ENCODE results near the gene MTA2.
A peak's percentile ranks its signal among the peaks of the same experiment; 100 is the strongest.
"Not testable (repeated sequence)": the region's sequence is repeated elsewhere in the genome, so short reads cannot be mapped to it uniquely, and the experiment has no call there.

Gene MTA2
- 217 to 335 reads per million in 2 donors for total RNA-seq

GRCh38 chr11:62601372-62602140, at the start of gene MTA2:
Gene MTA2 (minus strand): TSS chr11:62601865. CDS start chr11:62601450, 415 bp downstream.
- DNase-seq, result peak; percentile 99

GRCh38 chr11:62650283-62650682, 48.6 kb upstream of the MTA2 start:
- DNase-seq, result not testable (repeated sequence)

- DNase-seq, result no peak
These were observed 47.8 kb upstream of the MTA2 start for GRCh38 chr11:62649486-62649885.

- DNase-seq, result no peak
These were observed 47.3 kb upstream of the MTA2 start for GRCh38 chr11:62648967-62649364.

GRCh38 chr11:62648185-62648966, 46.7 kb upstream of the MTA2 start:
- no peak for DNase-seq

- no peak for DNase-seq
These were observed 45.9 kb upstream of the MTA2 start for GRCh38 chr11:62647609-62648005.

- DNase-seq, result no peak
These were observed 45.4 kb upstream of the MTA2 start for GRCh38 chr11:62646825-62647608.

- peak; percentile 98 for DNase-seq
These were observed 44.5 kb upstream of the MTA2 start, which contains the start of gene GANAB for GRCh38 chr11:62645946-62646824. Gene GANAB (minus strand): TSS chr11:62646613. CDS start chr11:62646599, 14 bp downstream.

- no peak for DNase-seq
These were observed 43.9 kb upstream of the MTA2 start for GRCh38 chr11:62645671-62645945.

GRCh38 chr11:62644220-62644619, 42.6 kb upstream of the MTA2 start:
- no peak for DNase-seq

GRCh38 chr11:62632492-62632891, 30.8 kb upstream of the MTA2 start:
- DNase-seq, result no peak

- DNase-seq, result no peak
These were observed 26.0 kb upstream of the MTA2 start for GRCh38 chr11:62627713-62628112.

- DNase-seq, result no peak
These were observed 20.9 kb upstream of the MTA2 start for GRCh38 chr11:62622476-62623089.

- DNase-seq, result peak; percentile 96
These were observed 20.2 kb upstream of the MTA2 start, which contains the start of gene B3GAT3 for GRCh38 chr11:62621567-62622470. Gene B3GAT3 (minus strand): TSS chr11:62621986. CDS start chr11:62621947, 39 bp downstream.

GRCh38 chr11:62621027-62621566, 19.4 kb upstream of the MTA2 start:
- DNase-seq, result no peak

- not testable (repeated sequence) for DNase-seq
These were observed 15.3 kb upstream of the MTA2 start for GRCh38 chr11:62616957-62617356.

GRCh38 chr11:62615521-62615920, 13.9 kb upstream of the MTA2 start:
- DNase-seq, result no peak

GRCh38 chr11:62614275-62614674, 12.6 kb upstream of the MTA2 start:
- no peak for DNase-seq

GRCh38 chr11:62613291-62613778, 11.7 kb upstream of the MTA2 start:
- DNase-seq, result no peak
